H4 (cell line): ENCODE measurements around the gene ATXN1. TPM values are rescaled to one million over a fixed set of nuclear protein-coding genes. Genes with fewer than 3 reads are reported as not detected.

ENCODE experiments used
- DNase-seq: peaks from one replicate; pipeline ENCODE4 v3.0.0-alpha.2; 2015; ENCODE audit warnings: low spot score
- total RNA-seq: library from RNA; depleted of rRNA; stranded (reverse); fragments of >200 nt; shearing (Covaris generic); gene quantifications from 2 replicates; pipeline ENCODE4 v1.2.3, GENCODE V29; 2014

Gene ATXN1
- total RNA-seq, 1 experiment from 2014 or later: 18.9 TPM

DNA sequence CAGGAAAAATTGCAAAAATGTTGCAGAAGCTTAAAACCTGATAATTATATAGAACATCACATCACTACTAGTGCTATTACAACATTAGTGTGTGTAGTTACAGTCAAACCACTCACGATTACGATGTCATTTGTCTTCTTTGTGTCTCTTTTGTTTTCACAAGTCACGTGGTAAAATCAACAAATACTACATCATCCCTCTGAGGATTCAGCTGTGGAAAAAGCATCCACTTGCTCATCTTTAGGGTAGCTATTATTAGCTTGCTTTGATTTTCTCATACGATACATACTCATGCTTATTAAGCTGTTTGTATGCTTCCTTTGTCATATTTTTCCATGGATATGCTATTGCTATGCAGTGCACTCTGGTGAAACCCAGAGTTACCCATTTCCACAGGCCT, 22.2 kb upstream of the ATXN1 start:
- no peak for DNase-seq

DNA sequence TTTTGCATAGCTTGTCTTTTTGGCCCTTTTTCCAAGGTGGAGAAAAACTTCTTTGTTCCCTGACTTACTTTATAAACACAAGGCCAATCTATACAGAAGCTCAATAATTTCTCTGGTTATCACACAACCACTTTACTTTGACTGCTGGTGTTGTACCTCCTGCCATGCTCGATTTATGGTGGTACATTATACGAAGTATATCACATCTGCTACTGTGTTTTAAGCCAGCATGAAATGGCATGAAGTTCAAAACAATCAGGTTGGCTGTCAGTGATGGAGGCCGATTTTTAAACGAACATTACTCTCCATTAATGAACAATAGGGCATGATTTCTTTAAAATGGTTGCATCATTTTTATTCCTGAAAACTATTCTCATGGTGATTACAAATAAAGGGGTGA, 21.0 kb upstream of the ATXN1 start:
- no peak for DNase-seq

DNA sequence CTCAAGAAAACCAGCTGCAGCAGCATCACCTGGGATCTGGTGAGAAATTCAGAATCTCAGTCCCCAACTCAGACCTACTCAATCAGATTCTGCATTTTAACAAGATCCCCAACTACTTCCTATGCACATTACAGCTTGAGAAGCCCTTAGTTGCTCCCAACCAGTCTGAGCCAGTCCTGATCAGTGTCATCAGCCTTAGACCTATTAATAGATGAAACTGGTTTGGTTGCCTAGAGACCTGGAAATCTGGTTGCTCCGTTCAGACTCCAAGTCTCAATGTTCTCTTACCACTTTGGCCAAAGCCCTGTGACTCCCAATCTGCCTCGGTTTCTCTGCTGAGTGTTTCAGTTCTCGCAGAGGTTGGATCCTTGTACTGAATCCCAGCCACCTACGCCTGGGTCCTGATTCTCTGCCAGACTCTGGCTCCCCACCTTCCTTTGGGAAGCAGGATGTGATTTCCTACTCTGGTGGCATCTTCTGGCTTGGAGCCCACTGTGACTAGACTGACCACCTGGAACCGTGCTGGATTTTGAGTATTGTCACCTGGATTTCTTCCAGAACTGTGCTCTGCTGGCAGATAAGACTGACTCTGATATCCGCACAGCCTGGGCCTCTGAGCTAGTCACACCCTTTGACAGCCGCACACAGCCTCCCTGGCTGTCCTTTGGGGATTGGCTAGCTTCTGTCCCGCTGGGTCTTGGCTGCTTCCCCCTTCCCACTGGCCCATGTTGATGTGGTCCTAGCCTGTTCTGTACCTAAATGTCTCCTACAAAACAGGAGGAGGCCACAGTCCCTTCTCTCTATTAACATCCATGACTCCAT, 20.3 kb upstream of the ATXN1 start:
- no peak for DNase-seq

DNA sequence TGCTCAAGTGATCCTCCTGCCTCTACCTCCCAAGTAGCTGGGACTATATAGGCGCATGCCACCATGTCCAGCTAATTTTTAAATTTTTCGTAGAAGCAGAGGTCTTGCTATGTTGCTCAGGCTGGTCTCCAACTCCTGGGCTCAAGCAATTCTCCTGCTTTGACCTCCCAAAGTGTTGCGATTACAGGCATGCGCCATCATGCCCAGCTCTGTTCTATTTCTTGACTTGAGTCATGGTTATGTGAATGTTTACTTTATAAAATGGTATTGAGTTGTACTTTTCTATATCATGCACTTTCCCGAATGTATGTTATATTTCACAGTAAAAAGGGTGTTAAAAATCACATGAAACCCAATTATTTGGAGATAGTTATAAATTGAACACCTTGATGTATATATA, 17.3 kb upstream of the ATXN1 start:
- no peak for DNase-seq

DNA sequence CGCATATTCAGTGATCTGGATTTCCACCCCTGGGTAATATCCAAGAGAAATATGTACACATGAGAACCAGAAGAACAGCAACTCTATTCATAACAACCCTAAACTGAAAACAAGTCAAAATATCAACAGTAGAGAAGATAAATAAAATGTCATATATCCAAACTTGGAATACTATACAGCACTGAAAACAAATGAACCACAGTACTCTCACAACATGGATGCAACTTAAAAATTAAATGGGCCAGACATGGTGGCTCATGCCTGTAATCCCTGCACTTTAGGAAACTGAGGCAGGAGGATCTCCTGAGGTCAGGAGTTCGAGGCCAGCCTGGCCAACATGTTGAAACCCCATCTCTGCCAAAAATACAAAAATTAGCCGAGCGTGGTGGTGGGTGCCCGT, 16.5 kb upstream of the ATXN1 start:
- no peak for DNase-seq

DNA sequence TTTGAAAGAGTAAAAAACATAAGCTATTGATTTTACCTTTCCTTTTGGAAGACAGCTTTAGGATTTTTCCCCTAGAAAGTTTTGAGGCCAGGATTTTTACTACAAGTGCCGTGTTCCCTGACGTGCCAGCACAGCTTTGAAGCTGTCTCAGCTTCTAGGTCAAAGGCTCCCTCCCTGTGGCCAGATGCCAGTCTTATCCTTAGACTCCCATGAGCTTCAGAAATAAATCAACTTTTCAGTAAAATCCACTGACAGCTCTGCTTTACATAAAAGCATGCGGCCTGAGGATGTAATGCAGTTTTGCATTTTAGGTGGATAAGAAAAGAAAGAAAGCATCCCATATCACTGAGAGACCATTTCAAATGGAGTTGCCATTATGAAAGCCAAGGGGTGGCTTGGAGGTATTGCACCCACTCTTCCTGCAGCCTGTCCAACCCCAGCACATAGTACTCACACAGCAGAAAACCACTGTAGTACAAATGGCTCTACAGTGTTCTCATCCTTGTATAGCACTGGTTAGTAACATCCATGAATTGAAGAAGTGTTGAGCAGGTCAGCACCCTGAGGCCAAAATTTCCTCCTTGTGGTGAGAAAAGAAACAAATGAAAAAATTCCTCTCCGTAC, 15.2 kb upstream of the ATXN1 start:
- DNase-seq: peak; percentile 33

DNA sequence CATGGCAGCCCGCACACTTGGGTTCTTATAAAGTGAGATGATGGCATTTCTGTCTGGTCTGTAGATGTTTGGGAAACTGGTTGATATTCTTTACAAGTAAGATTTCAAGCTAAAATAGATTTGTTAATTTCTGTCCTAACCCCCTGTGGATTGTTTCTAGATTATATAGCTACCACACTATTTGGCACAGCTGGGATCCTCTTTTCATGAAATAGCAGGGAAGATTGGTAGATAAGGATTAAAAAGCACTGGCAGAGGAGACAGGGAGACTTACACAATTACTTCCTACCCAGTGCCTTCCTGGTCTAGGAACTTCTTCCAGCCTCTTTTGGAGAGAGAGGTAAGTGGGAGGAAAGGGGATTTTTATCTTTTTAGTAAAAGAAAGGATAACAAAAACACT, 13.2 kb upstream of the ATXN1 start:
- DNase-seq: no peak

DNA sequence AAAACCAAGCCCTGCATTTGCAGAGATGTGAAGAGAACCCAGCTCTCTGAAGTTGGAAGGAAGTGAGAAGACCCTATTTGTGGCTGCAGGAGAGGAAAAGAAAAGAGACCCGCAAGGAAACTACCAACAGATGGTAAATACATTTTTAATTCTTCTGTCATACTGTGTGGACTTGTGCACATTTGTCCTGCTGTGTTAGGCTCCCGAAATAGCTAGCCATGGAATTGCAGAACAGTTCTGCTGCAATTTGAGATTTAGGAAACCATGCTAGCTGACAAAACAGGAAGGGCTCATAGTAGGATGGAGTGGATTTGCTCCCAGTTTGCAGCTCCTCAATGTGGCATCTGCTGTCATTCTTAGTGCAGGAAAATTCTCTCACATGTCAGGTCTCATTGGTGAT, 12.1 kb upstream of the ATXN1 start:
- no peak for DNase-seq

DNA sequence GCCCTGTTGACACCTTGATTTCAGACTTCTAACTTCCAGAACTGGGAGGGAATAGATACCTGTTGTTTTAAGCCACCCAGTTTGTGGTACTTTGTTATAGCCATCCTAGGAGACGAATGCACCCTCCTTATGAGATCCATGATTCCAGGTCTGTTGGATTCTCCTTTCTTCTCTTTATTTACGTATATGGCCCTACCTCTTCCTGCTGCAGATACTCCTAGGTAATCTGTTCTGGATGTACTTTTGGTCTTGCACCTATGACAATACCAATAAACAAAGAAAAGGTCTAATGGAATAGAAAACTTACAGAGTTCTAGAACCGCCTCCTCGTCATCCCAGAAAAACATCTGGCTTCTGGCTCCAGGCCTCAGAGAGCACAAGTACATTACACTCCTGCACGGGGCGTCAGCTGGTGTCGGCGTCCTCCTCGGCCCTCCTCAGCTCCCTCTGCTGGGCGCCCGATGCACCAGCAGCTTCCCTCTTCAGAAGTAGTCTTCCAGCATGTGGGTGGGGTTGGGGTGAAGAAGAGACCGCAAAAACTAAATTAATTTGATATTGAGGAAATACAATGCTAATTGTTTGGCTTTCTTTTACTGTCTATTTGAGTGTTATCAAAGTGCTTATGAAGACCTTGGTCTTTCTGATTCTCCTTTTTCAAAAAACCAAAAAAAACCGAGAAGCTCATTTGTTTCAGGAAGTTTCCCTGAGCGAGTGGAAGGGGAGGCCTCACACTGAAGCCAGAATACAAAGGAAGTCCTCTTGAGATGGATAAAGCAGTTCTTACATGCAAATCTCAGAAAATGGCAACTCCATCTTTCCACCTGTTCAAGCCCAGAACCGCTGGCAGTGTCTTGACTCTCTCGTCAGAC, 9.7 kb upstream of the ATXN1 start:
- peak; percentile 92 for DNase-seq

DNA sequence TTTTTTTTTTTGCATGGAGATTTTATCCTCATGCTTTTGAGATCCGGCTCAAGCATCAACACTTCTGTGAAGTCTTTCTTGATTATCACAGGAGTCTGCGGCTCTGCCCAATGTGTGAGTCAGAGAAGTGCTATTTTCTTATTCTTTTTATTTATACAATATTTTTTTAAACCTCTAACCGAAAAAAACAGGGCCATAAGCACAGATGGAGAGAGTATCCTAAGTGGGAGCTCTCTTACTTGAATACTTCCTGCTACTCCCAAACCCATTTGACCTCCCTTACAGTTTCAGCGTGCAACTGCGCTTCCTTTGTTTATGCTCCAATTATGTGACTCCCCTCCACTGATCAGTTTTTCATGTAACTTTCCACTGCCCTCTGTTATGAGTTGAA, 8.7 kb upstream of the ATXN1 start:
- DNase-seq: peak; percentile 84

DNA sequence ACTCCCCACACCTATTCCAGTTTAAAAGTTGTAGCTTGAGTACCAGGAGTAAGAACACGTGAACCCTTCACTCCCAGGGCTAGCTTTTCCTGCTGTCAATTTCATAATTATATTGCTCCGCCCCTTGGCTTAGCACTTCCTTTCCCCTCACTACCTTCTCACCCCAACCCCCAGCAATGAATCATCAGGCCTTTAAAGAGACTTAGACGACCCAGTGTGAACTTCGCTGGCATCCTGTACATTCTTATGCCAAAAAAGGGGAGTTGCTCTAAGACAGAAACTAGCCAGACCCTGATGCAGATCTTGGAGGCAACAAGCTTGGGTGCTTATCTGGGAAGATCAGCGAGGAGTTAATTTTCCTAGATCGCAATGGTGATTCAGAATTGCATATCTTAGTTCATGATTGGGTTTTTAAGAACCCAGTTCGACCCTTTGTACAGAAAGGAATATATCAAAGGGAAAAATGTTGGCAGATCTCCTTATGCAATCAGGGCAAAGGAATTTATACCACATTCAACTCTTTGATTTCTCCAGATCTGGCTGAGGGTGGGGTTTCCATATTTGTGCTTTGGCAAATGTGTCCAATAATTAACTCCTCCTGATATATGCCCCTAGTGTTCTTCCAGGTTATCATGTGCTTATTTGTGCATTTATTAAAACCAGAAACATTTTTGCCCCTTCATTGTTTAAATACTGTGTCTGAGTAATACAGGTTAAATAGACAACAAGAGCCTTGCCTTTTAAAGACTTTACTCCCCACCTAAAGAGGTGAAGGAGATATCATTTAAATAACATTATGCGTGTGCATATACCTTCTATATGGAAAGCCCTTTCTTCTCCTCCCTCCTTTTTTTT, 8.1 kb upstream of the ATXN1 start:
- peak; percentile 98 for DNase-seq

DNA sequence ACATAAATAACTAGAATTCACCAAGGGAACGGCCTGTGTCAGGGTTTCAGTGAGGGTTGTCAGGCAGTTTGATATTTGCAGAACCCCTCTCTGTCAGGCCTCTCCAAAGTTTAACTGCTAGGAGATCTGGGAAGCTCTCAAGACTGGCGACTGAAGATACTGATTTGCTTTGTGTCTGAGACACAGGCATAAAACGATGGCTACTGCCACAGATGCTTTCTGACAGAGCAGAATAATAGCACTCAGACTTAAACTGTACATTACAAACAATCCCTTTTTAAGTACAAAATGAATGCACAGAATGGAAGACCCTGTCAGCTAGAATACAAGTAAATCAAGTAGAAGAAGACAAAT, 7.2 kb upstream of the ATXN1 start:
- no peak for DNase-seq

DNA sequence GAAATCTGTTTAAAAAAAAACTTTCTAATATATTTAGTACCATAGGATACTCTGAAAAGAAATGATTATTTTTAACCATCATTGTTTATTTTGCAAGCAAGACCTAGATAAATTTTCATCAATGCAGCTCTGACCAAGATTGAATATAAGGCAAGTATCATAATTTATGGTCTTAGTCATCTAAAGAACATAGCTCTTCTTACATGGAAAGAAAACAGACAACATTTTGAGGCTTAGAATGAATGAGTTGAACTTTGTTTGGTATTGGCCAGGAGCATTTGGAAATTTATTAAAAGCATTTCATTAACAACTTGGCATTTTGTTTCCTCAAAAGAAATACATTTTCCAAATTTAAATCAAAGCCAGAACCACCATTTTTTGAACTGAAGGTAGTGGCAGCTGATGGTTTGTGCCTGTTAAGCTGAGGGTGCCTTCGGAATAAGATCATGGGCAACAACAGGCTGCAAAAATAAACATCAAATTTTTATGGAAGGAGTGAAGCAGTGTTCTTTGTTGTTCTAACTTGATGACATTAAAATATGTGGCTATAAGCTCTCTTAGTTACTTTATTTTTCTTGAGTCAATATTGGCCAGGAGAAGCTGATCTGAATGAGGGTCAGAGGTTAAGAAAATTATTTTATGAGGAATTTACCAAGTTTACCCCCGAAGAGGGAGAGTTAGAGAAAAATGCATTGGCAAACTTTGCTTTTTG, 6.7 kb upstream of the ATXN1 start:
- DNase-seq: no peak

DNA sequence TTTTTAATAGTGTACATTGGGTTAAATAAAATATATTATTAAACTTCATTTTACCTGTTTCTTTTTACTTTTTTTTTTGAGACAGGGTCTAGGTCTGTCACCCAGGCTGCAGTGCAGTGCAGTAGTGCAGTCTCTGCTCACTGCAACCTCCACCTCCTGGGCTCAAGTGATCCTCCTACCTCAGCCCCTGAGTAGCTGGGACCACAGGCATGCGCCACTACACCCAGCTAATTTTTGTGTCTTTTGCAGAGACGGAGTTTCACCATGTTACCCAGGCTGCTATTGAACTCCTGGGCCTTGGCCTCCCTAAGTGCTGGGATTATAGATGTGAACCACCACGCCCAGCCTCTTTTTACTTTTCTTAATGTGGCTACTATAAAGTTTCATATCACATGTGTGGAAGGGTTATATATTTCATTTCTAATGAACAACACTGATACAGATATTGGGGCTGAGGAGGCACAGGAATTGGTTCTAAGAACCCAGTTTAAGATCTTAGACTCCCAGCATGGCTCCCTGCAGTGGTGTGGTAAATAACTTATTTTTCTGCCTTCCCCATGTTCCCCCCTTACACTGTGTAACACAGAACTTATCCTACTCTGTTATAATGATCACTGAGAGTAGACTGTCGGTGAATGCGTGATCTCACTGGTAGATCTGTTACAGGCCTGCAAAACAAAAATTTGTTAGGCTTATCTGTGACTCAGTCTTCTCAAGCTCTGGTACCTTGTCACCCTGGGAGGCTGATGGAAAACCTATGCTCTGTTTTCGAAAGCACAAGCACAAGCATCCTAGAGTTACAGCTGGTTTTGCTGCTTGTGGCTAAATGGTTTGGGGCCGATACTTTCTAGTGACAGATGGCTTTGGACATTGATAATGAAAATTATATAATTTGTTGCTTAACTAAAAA, 5.8 kb upstream of the ATXN1 start:
- DNase-seq: peak; percentile 28

DNA sequence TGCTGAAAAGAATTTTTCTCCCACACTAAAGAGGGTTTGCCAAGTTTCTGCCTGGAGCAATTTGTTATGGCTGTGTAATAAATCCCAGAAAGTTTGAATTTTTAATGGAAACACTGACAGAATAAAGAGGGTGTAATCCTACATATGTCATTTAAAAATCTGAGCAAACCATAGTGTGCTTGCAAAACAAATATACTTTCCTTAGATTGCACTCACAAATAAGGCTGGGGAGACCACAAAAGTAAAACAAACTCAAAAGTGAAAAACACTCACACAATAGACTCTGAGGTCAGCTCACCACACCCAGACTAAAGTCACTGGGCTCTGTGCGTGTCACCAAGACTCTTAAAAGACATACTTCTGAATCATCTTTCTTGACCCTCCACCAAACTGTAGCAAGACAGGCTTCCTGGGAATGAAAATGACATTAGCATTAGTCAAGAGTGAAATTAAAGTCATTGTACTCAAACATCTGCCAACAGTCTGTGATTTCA, 4.8 kb upstream of the ATXN1 start:
- DNase-seq: peak; percentile 98

DNA sequence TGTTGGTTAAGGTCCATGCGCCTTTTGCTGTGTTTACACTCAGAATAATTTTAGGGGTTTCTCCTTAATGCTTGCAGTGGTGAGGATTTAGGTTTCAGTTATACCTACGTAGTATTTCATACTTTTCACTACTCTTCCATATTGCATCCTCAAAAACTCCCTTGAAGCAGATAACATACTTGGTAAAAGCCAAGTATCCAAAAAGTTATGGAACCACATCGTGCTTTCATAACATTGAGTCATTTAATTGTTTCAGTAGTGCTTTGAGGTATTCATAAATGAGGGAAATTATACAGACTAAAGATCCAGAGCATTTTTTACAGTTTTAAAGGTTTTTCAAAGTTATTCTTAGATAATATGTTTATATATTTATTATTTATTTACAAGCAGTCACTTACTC, 4.0 kb upstream of the ATXN1 start:
- no peak for DNase-seq

DNA sequence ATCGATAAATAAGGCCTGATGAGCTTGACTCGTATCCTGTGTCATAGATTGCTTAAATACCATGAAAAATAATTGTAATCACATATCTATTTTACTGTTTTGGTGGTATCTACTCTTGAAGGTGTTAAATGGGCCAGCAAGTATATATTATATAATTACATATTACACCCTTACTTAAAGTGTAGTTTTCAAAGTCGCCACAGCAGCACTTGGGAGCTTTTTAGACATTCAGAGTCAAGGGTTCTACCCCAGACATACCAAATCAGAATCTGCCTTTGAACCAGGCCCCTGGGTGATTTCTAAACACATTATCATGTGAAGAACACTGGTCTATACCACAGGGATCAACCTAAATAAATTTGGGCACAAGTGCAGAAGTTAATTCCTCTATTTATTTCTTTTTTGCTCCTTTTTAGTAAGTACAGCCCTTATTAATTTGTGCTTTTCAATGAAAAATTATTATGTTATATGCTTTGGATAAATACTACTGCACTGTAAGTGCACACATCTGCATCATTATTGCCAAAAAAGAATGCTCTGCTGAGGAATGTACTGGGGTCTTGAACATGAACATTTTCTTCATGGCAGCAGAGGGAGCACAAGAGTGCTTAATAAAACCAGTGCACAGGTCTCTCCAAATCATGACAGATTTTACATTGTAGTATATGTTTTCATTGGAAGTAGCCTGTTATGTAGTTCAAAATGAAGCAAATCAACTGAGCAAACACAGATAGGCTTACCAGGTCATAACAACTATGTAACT, 3.1 kb upstream of the ATXN1 start:
- peak; percentile 79 for DNase-seq

DNA sequence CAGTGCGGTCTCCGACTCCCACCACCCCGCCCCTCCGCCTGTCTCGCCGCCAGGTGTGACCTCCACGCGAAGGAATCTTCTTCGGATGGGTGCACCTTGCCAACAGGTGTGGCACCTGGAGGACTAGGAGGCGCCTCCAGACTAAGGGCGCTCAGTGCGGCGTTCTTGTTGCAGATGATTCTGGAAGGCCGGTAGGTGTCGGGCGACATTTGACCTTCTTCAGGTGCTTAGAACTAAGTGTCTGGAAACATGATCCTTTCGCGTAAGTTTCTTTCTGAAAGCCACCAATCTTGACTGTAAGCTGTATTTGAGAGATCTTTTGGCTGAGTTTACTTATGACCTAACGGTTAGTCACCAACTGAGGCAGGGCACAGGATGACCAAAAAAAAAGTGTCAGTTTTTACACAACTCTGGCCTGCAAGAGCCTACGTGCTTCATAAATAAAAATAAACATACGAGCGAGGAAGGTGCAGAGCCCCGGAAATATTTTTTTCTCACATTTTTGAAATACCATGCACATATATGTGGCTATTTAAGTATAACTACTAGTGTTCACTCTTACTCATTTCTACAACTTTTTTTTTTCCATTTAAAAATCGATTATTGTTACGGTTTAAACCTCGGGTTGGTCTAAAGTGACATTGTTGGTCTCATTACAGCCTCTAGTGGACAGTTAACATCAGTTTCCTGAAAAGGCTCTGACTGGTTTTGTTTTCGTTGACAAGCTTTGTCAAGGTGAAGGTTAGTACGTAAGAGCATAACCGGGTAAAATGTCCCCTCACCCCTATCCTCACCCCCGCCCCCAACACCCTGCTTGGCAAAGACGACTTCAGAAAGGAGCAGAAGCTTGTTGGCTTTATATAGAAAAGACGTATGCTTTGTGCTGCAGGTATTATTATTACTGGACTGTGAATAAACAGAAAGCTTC, 1.6 kb upstream of the ATXN1 start:
- DNase-seq: peak; percentile 80
